Stomach smooth muscle (tissue), 2 donors: ENCODE data around the gene PBX1.

Experiments
- H3K27ac ChIP-seq: one replicate; pipeline ENCODE4 v1.7.0; 2013; ENCODE audit warnings: mild to moderate bottlenecking, low read length, inconsistent platforms
- H3K27me3 ChIP-seq, 2 donors: one replicate each; pipeline ENCODE4 v1.7.0; 2013; ENCODE audit warnings: low read length in 2 of 2; ENCODE audit not compliant: insufficient read depth in 2 of 2, control insufficient read depth in 1 of 2
- H3K36me3 ChIP-seq, 2 donors: one replicate each; pipeline ENCODE4 v1.7.0; 2013; ENCODE audit warnings: low read length in 2 of 2; ENCODE audit not compliant: control insufficient read depth in 2 of 2, insufficient read depth in 2 of 2
- H3K4me1 ChIP-seq: one replicate; pipeline ENCODE4 v1.7.0; 2013; ENCODE audit warnings: low read length; ENCODE audit not compliant: control insufficient read depth, insufficient read depth
- H3K4me3 ChIP-seq, 2 donors: one replicate each; pipeline ENCODE4 v1.7.0; 2013; ENCODE audit warnings: low read length in 2 of 2
- H3K9ac ChIP-seq, 2 donors: one replicate each; pipeline ENCODE4 v1.7.0; 2013; ENCODE audit warnings: low read length in 2 of 2, mild to moderate bottlenecking in 1 of 2
- H3K9me3 ChIP-seq, 2 donors: one replicate each; pipeline ENCODE4 v1.7.0; 2013; ENCODE audit warnings: low read length in 2 of 2; ENCODE audit not compliant: control insufficient read depth in 2 of 2
- donor health status: healthy.
- donor health status: Pancreatic carcinoma.

Gene PBX1

DNA sequence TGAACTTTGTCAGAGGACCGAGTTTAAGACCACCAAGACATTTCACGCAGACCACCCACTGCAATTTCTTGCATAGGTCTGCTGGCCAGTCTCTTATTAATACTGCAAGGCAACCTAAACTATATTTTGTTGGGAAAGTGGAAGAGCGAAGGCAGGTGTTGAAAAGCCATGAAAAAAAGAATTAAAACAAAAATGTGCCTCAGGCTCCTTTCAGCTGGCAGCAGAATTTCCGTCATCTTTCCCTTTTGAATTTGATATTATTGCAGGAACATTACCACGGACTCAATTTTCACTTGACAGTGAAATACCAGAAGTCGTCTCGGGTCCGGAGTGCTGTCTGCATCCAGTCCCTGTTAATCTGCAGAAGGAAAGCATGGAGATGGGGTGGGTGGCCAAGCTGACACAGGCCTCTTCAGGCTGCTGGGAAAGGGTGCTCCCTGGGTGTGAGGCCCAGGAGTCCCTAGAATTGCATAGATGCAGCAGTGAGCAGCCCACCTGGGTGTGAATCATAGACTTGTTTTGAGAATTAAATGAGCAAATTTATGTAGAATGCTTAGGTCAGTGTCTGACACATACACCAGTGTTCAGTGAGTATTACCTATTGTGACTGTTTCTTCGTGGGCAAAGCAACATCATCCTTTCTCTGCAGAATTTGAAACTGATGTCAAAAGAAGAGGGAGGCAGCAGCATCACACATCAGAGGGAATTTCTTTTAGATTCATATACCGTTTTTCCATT lies 150.7 kb downstream of the PBX1 start:
- Histone ChIP-seq H3K9ac (no peak overlapping the region), H3K4me3 (no peak overlapping the region), H3K36me3 (no peaks in the 10 kb centered on the region), H3K27ac (peak overlapping the region; percentile 38), H3K4me1 (peaks cover 47% of the 10 kb centered on the region), H3K27me3 (no peaks in the 10 kb centered on the region), H3K9me3 (no peaks in the 10 kb centered on the region)

DNA sequence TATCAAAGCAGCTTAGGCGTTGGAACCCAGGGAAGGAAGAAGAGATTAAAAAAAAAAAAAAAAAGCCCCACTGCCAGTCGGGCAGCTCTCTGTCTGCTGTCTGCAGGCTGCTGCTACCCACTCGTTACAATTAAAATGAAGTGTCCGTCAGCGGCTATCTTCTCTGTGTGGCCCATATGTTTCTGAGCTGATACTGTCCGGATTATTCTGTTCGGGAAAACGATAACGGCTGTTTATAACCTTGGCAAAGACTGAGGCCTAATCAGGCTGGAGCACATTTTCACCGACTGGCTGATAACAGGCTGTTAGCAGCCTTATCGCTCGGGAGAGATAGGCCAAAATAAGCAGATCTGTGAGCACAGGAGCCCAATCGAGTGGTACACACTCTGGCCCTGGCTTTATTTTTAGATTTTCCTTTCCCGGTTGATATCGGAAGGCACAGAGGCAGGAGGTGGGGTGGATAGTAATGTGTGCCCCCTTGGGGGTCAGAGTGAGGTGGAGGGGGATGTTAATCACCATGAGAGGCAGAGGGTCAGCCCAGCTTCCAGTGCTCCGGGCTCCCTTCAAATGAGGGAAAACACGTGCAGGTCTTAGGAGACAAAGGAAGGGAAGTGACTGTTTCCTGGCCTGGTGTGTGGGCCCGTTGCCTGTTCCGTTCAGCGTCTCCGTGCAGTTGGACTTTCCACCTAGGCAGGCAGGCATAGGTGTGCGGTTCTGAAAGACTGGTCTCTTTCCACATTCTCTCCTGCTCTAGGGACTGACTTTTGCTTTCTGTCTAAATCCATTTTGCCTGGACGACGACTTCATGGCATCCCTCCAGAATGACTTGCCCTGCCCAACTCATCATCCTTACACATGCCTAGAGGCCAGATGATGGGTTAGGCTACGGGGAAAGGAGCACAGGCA lies 153.4 kb downstream of the PBX1 start:
- peaks cover 42% of the 10 kb centered on the region for H3K4me1 ChIP-seq
- H3K27ac ChIP-seq, result peak overlapping the region; percentile 4
- peak overlapping the region in 1 of 2 donors; percentile 47 for H3K4me3 ChIP-seq
- H3K27me3 ChIP-seq, result no peaks in the 10 kb centered on the region
- H3K9ac ChIP-seq, result no peak overlapping the region
- H3K36me3 ChIP-seq, result no peaks in the 10 kb centered on the region
- no peaks in the 10 kb centered on the region for H3K9me3 ChIP-seq

GRCh38 chr1:164713456-164714207 lies 154.6 kb downstream of the PBX1 start:
- no peaks in the 10 kb centered on the region for H3K36me3 ChIP-seq
- no peaks in the 10 kb centered on the region for H3K9me3 ChIP-seq
- H3K27ac ChIP-seq, result no peak overlapping the region
- H3K9ac ChIP-seq, result no peak overlapping the region
- no peaks in the 10 kb centered on the region for H3K27me3 ChIP-seq
- H3K4me1 ChIP-seq, result peaks cover 30% of the 10 kb centered on the region
- H3K4me3 ChIP-seq, result no peak overlapping the region

GRCh38 chr1:164716992-164717703 lies 158.2 kb downstream of the PBX1 start:
- Histone ChIP-seq H3K27me3 (no peaks in the 10 kb centered on the region), H3K4me3 (no peak overlapping the region), H3K9me3 (no peaks in the 10 kb centered on the region), H3K9ac (no peak overlapping the region), H3K4me1 (peaks cover 34% of the 10 kb centered on the region), H3K36me3 (no peaks in the 10 kb centered on the region), H3K27ac (no peak overlapping the region)

- Histone ChIP-seq H3K36me3 (no peaks in the 10 kb centered on the region), H3K27ac (no peak overlapping the region), H3K9me3 (no peaks in the 10 kb centered on the region), H3K4me3 (no peak overlapping the region), H3K9ac (no peak overlapping the region), H3K4me1 (peaks cover 34% of the 10 kb centered on the region), H3K27me3 (no peaks in the 10 kb centered on the region)
Observed at GRCh38 chr1:164718821-164719220, 159.8 kb downstream of the PBX1 start.

DNA sequence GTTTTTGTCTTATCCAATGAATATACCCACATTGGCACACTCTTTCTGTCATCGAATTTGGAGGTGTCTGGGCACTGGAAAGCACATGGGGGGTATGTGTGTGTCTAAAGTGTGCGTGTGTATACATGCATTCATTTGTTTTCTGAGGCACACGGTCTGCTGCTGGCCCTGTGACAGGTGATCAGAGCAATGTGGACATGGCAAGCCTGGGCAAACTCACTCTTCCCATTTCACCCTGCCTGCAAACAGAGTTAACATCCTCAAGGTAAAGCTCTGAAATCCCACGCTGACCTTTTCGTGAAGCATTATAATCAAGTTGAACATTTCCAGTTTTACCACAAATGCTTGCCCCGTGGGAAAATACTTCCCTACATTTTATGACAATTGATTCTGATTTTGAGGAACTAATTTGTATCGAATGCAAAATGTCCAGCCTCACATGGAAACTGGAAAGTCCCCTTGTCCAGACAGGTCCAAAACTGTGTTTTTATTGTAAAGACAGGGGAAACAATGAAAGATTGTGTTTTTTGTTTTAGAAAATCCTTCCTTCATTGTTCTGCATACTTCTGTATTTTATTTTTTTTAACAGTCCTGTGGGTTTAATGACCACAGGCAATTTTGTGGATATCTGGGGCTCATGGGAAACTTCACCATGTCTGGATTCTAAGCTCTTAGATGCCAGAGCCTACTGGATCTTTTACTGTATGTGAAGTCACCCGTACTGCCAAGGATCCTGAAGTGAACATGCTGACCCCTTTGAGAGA lies 160.9 kb downstream of the PBX1 start:
- Histone ChIP-seq H3K27me3 (no peaks in the 10 kb centered on the region), H3K4me1 (peaks cover 44% of the 10 kb centered on the region), H3K9me3 (no peaks in the 10 kb centered on the region), H3K36me3 (no peaks in the 10 kb centered on the region), H3K27ac (no peak overlapping the region), H3K9ac (no peak overlapping the region), H3K4me3 (no peak overlapping the region)

DNA sequence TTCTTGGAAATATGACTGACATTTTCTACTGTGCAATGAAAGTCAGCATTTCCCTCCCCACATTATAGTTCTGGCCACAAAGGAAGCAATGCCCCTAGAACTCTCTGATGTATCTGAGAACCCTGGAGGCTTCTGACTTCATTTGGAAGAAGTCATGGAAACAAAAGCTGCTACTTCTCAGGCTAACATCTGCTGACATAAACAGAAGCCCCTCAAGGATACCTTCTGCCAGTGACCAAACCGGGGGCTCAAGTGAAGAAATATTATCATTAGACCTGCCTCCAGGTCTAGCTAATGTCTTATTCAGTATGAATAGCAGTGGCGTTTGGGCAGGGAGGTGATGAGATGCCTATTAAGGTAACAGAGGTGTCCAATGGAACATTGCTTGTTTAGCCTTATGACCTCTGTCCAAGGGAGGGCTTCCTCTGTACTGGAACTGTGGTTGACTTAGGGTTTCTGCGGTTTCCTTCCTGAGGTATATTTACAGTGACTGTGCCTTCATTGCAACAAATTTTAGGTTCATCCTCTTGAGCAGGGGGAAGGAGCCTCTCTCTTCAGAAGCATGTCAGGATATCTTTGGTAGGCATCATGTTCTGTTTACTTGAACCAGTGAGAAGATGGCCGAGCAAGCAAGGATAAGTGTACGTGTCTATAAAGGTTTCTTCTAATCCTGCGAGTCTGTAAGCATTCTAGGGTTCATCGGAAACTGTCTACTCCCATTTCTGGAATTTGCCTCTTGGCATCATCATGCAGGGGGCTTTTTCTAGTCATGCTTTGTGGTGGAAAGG lies 161.7 kb downstream of the PBX1 start:
- H3K9ac ChIP-seq, result no peak overlapping the region
- no peak overlapping the region for H3K4me3 ChIP-seq
- H3K27ac ChIP-seq, result no peak overlapping the region
- peaks cover 52% of the 10 kb centered on the region for H3K4me1 ChIP-seq
- no peaks in the 10 kb centered on the region for H3K9me3 ChIP-seq
- H3K27me3 ChIP-seq, result no peaks in the 10 kb centered on the region
- no peaks in the 10 kb centered on the region for H3K36me3 ChIP-seq

- Histone ChIP-seq H3K27ac (no peak overlapping the region), H3K4me1 (peaks cover 53% of the 10 kb centered on the region)
Observed at GRCh38 chr1:164721228-164721496, 162.2 kb downstream of the PBX1 start.

GRCh38 chr1:164723296-164723798 lies 164.4 kb downstream of the PBX1 start:
- no peak overlapping the region for H3K9ac ChIP-seq
- H3K4me3 ChIP-seq, result peak overlapping the region in 1 of 2 donors; percentile 24
- H3K27me3 ChIP-seq, result no peaks in the 10 kb centered on the region
- H3K4me1 ChIP-seq, result peaks cover 55% of the 10 kb centered on the region
- no peaks in the 10 kb centered on the region for H3K9me3 ChIP-seq
- no peak overlapping the region for H3K27ac ChIP-seq
- no peaks in the 10 kb centered on the region for H3K36me3 ChIP-seq

More at GRCh38 chr1:164721228-164721496, 162.2 kb downstream of the PBX1 start:
- Histone ChIP-seq H3K9ac (no peak overlapping the region), H3K4me3 (no peak overlapping the region), H3K27me3 (no peaks in the 10 kb centered on the region), H3K36me3 (no peaks in the 10 kb centered on the region), H3K9me3 (no peaks in the 10 kb centered on the region)
